LNCaP clone FGC (cell line): ENCODE measurements around the gene B4GALT4.
A peak's percentile ranks its signal among the peaks of the same experiment; 100 is the strongest.

Experiments used
- DNase-seq: peaks from one replicate; pipeline ENCODE4 v3.0.0-alpha.2; 2011; ENCODE audit warnings: low read depth
- H3K4me3 ChIP-seq: 2 replicates; pipeline ENCODE4 v1.5.1; 2011; ENCODE audit warnings: mild to moderate bottlenecking, low read depth, low read length, control low read depth
- CTCF ChIP-seq: IDR thresholded peaks from 2 replicates; pipeline ENCODE4 v1.5.1; 2012; ENCODE audit warnings: mild to moderate bottlenecking; ENCODE audit not compliant: control insufficient read depth, insufficient read depth; ENCODE audit errors: extremely low read depth

Gene B4GALT4

GRCh38 chr3:119261055-119261454, 20.4 kb upstream of the B4GALT4 start:
- no peak for TF ChIP-seq CTCF
- DNase-seq: no peak
- H3K4me3 ChIP-seq: no peak overlapping the region

DNA sequence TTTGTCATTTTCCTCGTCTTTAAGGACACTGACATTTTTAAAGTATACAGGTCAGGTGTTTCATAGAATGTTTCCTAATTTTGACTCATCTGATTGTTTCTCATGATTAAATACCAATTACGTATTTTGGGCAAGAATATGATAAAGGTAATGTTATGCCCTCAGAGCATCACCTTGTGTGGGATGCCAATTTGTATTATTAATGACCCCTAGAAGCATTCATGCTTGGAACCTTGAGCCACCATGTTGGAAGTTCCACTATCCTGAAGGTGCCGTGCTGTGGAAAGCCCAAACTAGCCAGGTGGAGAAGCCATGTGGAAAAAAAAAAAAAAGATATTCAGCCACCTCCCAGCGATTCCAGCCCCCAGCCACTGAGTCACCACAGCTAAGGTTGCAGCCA, 19.1 kb upstream of the B4GALT4 start:
- DNase-seq: no peak
- no peak overlapping the region for H3K4me3 ChIP-seq
- TF ChIP-seq CTCF: no peak

DNA sequence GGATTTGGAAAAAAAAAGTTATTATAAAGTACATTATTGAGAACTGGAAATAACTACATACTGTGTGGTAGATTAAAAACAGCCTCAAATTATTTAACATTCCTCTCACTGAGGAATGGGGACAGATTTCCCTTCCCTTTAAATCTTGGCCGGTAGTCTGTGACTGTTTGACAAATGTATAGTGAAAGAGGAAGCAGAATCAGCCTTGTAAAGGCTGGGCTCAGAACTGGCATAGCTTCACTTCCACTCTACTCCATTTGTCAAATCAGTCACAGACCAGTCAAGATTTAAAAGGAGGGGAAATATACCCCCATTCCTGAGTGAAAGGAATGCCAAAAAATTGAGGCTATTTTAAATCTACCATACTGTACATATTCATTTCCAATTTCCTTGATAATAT, 18.2 kb upstream of the B4GALT4 start:
- no peak for TF ChIP-seq CTCF
- no peak for DNase-seq
- H3K4me3 ChIP-seq: no peak overlapping the region

- TF ChIP-seq CTCF: no peak
- H3K4me3 ChIP-seq: no peak overlapping the region; the same call in 1 of the 2 replicates
- DNase-seq: peak; percentile 74
Measured at GRCh38 chr3:119257654-119258410, 17.2 kb upstream of the B4GALT4 start.

DNA sequence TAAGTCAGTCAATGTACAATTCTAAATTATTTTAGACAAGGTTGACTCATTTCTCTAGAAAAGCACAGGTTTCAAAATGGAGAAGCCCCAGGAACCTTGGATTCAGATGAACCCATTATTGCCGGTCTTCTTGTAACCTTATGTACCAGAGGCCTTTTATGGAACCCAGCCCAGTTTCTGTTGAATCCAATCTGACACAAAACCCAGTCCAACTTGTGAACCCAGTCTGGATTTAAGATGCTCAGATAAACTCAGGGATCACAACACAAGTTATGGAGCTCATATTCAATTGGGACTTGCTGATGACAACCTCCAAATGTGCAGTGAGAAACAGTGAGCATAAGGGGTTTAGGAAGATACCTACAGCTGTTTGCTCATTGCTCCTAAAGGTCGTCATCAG, 16.4 kb upstream of the B4GALT4 start:
- H3K4me3 ChIP-seq: no peak overlapping the region
- no peak for TF ChIP-seq CTCF
- DNase-seq: peak; percentile 74

- TF ChIP-seq CTCF: no peak
- DNase-seq: no peak
- H3K4me3 ChIP-seq: no peak overlapping the region
Measured at GRCh38 chr3:119255214-119255613, 14.5 kb upstream of the B4GALT4 start.

- no peak for DNase-seq
- no peak overlapping the region for H3K4me3 ChIP-seq
- no peak for TF ChIP-seq CTCF
Measured at GRCh38 chr3:119245778-119246177, 5.1 kb upstream of the B4GALT4 start.
